Transverse colon (tissue), 4 donors: Measurements from ENCODE around the gene ANXA6.
A peak's percentile ranks its signal among the peaks of the same experiment; 100 is the strongest.

Source experiments
- CTCF ChIP-seq, 5 experiments: fragments of 200-600 bp in 3 of 5; fragments of 450-650 bp in 2 of 5; sonication (generic) in 3 of 5; IDR thresholded peaks; 1 replicate in 2 of 5; 2 replicates in 3 of 5; pipeline ENCODE4 v1.5.1; 2016 to 2017; ENCODE audit warnings: antibody characterized with exemption in 5 of 5, inconsistent platforms in 3 of 5, mild to moderate bottlenecking in 2 of 5, moderate library complexity in 1 of 5
- POLR2A ChIP-seq: fragments of 450-650 bp; IDR thresholded peaks from one replicate; pipeline ENCODE4 v1.6.1; 2016; ENCODE audit warnings: antibody characterized with exemption, mild to moderate bottlenecking, moderate library complexity
- POLR2AphosphoS5 ChIP-seq, 3 donors: sonication (generic); formaldehyde crosslinking; IDR thresholded peaks; one replicate each; pipeline ENCODE4 v1.6.1; 2016; ENCODE audit warnings: antibody characterized with exemption in 3 of 3

GRCh38 chr5:151080613-151081430 is 76.8 kb downstream of the ANXA6 start, which contains the start of gene TNIP1:
- TF ChIP-seq CTCF (IDR thresholded peaks at IDR 0.05) (peak in 2 of 5 experiments; percentile 4), POLR2AphosphoS5 (IDR thresholded peaks at IDR 0.05) (peak; percentile 78 to 95 (median 94)), POLR2A (peak; percentile 96)
